GM12878 (cell line): Measurements from ENCODE around the gene FER1L5.

Experiments
- MXI1 ChIP-seq: fragments of 150-350 bp; IDR thresholded peaks from 2 replicates; pipeline ENCODE4 v1.6.1; 2011; ENCODE audit warnings: low read depth, mild to moderate bottlenecking, inconsistent platforms, low read length, improper control_type of control experiment
- MYC ChIP-seq: IDR thresholded peaks from 2 replicates; pipeline ENCODE4 v1.6.1; 2011; ENCODE audit warnings: mild to moderate bottlenecking, low read length, moderate library complexity, inconsistent platforms; ENCODE audit not compliant: insufficient read depth, insufficient replicate concordance, insufficient read length, severe bottlenecking
- REST ChIP-seq: IDR thresholded peaks from 2 replicates; pipeline ENCODE4 v1.6.1; 2012; ENCODE audit warnings: mild to moderate bottlenecking, low read depth, low read length
- ZZZ3 ChIP-seq: IDR thresholded peaks from 2 replicates; pipeline ENCODE4 v1.6.1; 2011; ENCODE audit warnings: low read depth; ENCODE audit not compliant: control insufficient read depth, insufficient read length

DNA sequence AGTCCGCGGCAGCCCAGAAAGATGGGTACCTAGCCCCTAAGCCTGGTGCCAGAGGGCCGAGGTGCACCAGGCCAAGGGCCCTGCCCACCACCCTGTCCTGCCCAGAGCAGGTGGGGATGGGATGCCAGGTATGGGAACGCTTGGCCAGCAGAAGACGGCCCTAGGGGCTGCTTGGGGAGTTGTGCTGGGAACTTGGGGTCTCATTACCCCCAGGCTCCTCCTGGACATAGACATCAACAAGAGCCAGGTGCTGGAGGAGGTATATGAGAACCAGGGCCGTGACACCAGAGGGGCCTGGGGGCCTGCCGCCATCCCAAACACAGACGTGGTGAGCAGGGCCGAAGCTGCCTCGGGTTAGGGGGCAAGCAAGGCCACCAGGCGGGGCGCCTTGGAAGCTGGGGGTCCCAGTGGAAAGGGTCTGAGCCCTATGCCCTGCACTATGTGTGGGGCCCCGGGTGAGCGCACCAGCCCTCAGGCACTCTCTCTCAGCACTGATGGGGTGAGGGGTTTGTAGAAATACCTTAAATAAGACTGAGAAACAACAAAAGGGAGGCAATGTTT lies 46.9 kb downstream of the FER1L5 start:
- TF ChIP-seq MYC (no peak), MXI1 (no peak), REST (no peak), ZZZ3 (no peak)
